Endothelial cell of umbilical vein (primary cell): Measurements from ENCODE around the gene SFSWAP.

Experiments
- CTCF ChIP-seq, 2 donors: IDR thresholded peaks; 1 replicate in 1 of 2; 2 replicates in 1 of 2; pipeline ENCODE4 v1.5.1; 2011; ENCODE audit warnings: low read length in 2 of 2, mild to moderate bottlenecking in 2 of 2, moderate library complexity in 2 of 2, control low read depth in 1 of 2, inconsistent platforms in 1 of 2, low read depth in 1 of 2; ENCODE audit not compliant: insufficient read depth in 1 of 2; ENCODE audit errors: extremely low read depth in 1 of 2
- EZH2 ChIP-seq: IDR thresholded peaks from 2 replicates; pipeline ENCODE4 v1.6.1; 2012; ENCODE audit warnings: borderline replicate concordance, low read depth, mild to moderate bottlenecking, moderate library complexity, low read length, inconsistent platforms; ENCODE audit not compliant: severe bottlenecking
- POLR2A ChIP-seq: IDR thresholded peaks from 2 replicates; pipeline ENCODE4 v1.6.1; 2012; ENCODE audit warnings: low read depth, mild to moderate bottlenecking, control low read depth, low read length
- POLR2AphosphoS5 ChIP-seq: IDR thresholded peaks from 2 replicates; pipeline ENCODE4 v1.6.1; 2012; ENCODE audit warnings: low read depth, mild to moderate bottlenecking, control low read depth, low read length, moderate library complexity; ENCODE audit not compliant: insufficient read depth

GRCh38 chr12:131832321-131833231 is 121.7 kb downstream of the SFSWAP start:
- TF ChIP-seq EZH2: no peak
- no peak for TF ChIP-seq POLR2A
- no peak for TF ChIP-seq CTCF (IDR thresholded peaks at IDR 0.05; ENCODE audit: extremely low read depth in 1 of 2, insufficient read depth in 1 of 2, low read depth in 1 of 2, low read length in 2 of 2)
- TF ChIP-seq POLR2AphosphoS5: no peak
